Thyroid gland (tissue), 4 donors: ENCODE results near the gene P2RX2. TPM values are rescaled to one million over a fixed set of nuclear protein-coding genes. Genes with fewer than 3 reads are reported as not detected.

Source experiments
- DNase-seq, 2 donors: peaks; one replicate each; pipeline ENCODE4 v3.0.0-alpha.2; 2019
- H3K27ac ChIP-seq, 3 donors: fragments of 200-600 bp; sonication (generic); 1 replicate in 2 of 3; 2 replicates in 1 of 3; pipeline ENCODE4 v1.5.1; 2016 to 2019; ENCODE audit warnings: mild to moderate bottlenecking in 1 of 3, moderate library complexity in 1 of 3
- H3K27me3 ChIP-seq: fragments of 200-600 bp; sonication (generic); one replicate; pipeline ENCODE4 v1.5.1; 2019
- H3K36me3 ChIP-seq, 2 donors: fragments of 200-600 bp; sonication (generic); one replicate each; pipeline ENCODE4 v1.5.1; 2016 to 2019
- H3K4me1 ChIP-seq, 2 donors: fragments of 200-600 bp; sonication (generic); one replicate each; pipeline ENCODE4 v1.5.1; 2017 to 2019
- H3K4me3 ChIP-seq, 3 donors: fragments of 200-600 bp; sonication (generic); replicated peaks in 1 of 3; 1 replicate in 2 of 3; 2 replicates in 1 of 3; pipeline ENCODE4 v1.5.1; 2016; ENCODE audit warnings: mild to moderate bottlenecking in 1 of 3
- H3K9me3 ChIP-seq: fragments of 200-600 bp; sonication (generic); one replicate; pipeline ENCODE4 v1.5.1; 2017
- POLR2A ChIP-seq, 2 donors: fragments of 450-650 bp; IDR thresholded peaks; one replicate each; pipeline ENCODE4 v1.6.1; 2017; ENCODE audit warnings: antibody characterized with exemption in 2 of 2, mild to moderate bottlenecking in 2 of 2, moderate library complexity in 1 of 2
- WGBS, 2 donors: methylation state at CpG; one replicate each; pipeline ENCODE4 v1.1.5; 2017; 5-methylcytosine and 5-hydroxymethylcytosine counted together
- intact Hi-C: fragments of 100-400 bp; cut with DNase I; formaldehyde crosslinking; loops from one replicate; pipeline ENCODE4 v1.15.1; 2023
- total RNA-seq, 4 donors: library from RNA; depleted of rRNA; stranded (reverse); fragments of >200 nt; gene quantifications; one replicate each; pipeline ENCODE4 v1.2.3, GENCODE V29; 2016
- TF ChIP-seq, protein P1 (sequence below), 6 experiments: fragments of 200-600 bp in 3 of 6; fragments of 450-650 bp in 3 of 6; sonication (generic) in 3 of 6; IDR thresholded peaks; one replicate each; pipeline ENCODE4 v1.5.1; 2016 to 2019; ENCODE audit warnings: antibody characterized with exemption in 6 of 6, mild to moderate bottlenecking in 2 of 6, inconsistent platforms in 1 of 6, moderate library complexity in 1 of 6

Gene P2RX2
- total RNA-seq, 4 donors from 2014 or later = 0.45 TPM; not detected in 3

- Histone ChIP-seq H3K4me1 (no peaks in the 10 kb centered on the region), H3K27me3 (no peaks in the 10 kb centered on the region), H3K9me3 (no peaks in the 10 kb centered on the region), H3K4me3 (no peak overlapping the region), H3K27ac (no peak overlapping the region), H3K36me3 (peaks cover 0 to 27% of the 10 kb centered on the region in 2 donors)
- no peak for DNase-seq
- TF ChIP-seq, protein P1, sequence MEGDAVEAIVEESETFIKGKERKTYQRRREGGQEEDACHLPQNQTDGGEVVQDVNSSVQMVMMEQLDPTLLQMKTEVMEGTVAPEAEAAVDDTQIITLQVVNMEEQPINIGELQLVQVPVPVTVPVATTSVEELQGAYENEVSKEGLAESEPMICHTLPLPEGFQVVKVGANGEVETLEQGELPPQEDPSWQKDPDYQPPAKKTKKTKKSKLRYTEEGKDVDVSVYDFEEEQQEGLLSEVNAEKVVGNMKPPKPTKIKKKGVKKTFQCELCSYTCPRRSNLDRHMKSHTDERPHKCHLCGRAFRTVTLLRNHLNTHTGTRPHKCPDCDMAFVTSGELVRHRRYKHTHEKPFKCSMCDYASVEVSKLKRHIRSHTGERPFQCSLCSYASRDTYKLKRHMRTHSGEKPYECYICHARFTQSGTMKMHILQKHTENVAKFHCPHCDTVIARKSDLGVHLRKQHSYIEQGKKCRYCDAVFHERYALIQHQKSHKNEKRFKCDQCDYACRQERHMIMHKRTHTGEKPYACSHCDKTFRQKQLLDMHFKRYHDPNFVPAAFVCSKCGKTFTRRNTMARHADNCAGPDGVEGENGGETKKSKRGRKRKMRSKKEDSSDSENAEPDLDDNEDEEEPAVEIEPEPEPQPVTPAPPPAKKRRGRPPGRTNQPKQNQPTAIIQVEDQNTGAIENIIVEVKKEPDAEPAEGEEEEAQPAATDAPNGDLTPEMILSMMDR (IDR thresholded peaks at IDR 0.05) = no peak
- no peak for TF ChIP-seq POLR2A (IDR thresholded peaks at IDR 0.05)
- WGBS, 2 donors = 89 to 96% methylated on average over 6 of the region's 6 CpGs
- intact Hi-C loops = no loop called here
Observed at GRCh38 chr12:132630672-132631071, 12.1 kb downstream of the P2RX2 start.

GRCh38 chr12:132631666-132632065 lies 13.1 kb downstream of the P2RX2 start:
- Histone ChIP-seq H3K36me3 (peaks cover 0 to 27% of the 10 kb centered on the region in 2 donors), H3K4me3 (no peak overlapping the region), H3K9me3 (no peaks in the 10 kb centered on the region), H3K27ac (no peak overlapping the region), H3K4me1 (no peaks in the 10 kb centered on the region), H3K27me3 (no peaks in the 10 kb centered on the region)
- TF ChIP-seq, protein P1 (IDR thresholded peaks at IDR 0.05) = no peak
- TF ChIP-seq POLR2A (IDR thresholded peaks at IDR 0.05) = no peak
- 96 to 98% methylated on average over 10 of the region's 11 CpGs for WGBS, 2 donors
- intact Hi-C loops = no loop called here
- no peak for DNase-seq

- H3K9me3 ChIP-seq = no peaks in the 10 kb centered on the region
- no peaks in the 10 kb centered on the region for H3K27me3 ChIP-seq
- H3K36me3 ChIP-seq = peaks cover 0 to 27% of the 10 kb centered on the region in 2 donors
- intact Hi-C loops = no loop called here
- no peaks in the 10 kb centered on the region for H3K4me1 ChIP-seq
- H3K27ac ChIP-seq = no peak overlapping the region
- WGBS, 2 donors = 80 to 81% methylated on average over 16 to 17 of the region's 17 CpGs
- TF ChIP-seq, protein P1 (IDR thresholded peaks at IDR 0.05) = no peak
- TF ChIP-seq POLR2A (IDR thresholded peaks at IDR 0.05) = no peak
- no peak for DNase-seq
- H3K4me3 ChIP-seq = no peak overlapping the region
Observed at GRCh38 chr12:132632521-132633228, 14.1 kb downstream of the P2RX2 start.

- intact Hi-C loops = no loop called here
- TF ChIP-seq POLR2A (IDR thresholded peaks at IDR 0.05) = no peak
- TF ChIP-seq, protein P1 (IDR thresholded peaks at IDR 0.05) = no peak
- peaks cover 0 to 31% of the 10 kb centered on the region in 2 donors for H3K36me3 ChIP-seq
- no peaks in the 10 kb centered on the region for H3K4me1 ChIP-seq
- DNase-seq = no peak
- no peaks in the 10 kb centered on the region for H3K27me3 ChIP-seq
- H3K27ac ChIP-seq = no peak overlapping the region
- 98 to 99% methylated on average over 8 of the region's 8 CpGs for WGBS, 2 donors
- H3K4me3 ChIP-seq = no peak overlapping the region
- no peaks in the 10 kb centered on the region for H3K9me3 ChIP-seq
Observed at GRCh38 chr12:132633398-132633797, 14.8 kb downstream of the P2RX2 start.

DNA sequence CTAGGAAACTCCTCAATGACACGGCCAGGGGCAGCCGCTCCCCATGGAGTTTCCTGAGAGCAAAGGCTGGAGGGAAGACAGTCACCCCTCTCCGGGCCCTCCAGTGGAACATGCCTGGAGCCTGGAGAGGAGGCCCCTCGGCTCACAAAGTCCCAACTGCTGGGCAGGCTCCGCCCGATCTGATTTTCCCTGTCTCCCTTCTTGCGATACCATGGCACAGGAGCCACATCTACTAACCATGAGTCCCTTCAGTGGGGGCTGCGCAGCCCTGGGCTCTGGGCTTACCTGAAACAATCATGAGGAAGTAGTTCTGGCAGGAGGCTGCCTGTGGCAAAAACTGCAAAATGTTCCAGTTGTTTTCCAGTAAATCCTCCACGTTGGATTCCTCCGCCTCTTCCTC lies 15.3 kb downstream of the P2RX2 start:
- intact Hi-C loops = no loop called here
- Histone ChIP-seq H3K27ac (no peak overlapping the region), H3K9me3 (no peaks in the 10 kb centered on the region), H3K27me3 (no peaks in the 10 kb centered on the region), H3K36me3 (peaks cover 0 to 31% of the 10 kb centered on the region in 2 donors), H3K4me3 (no peak overlapping the region), H3K4me1 (no peaks in the 10 kb centered on the region)
- TF ChIP-seq POLR2A (IDR thresholded peaks at IDR 0.05) = no peak
- TF ChIP-seq, protein P1 (IDR thresholded peaks at IDR 0.05) = no peak
- WGBS, 2 donors = 88 to 95% methylated on average over 10 of the region's 10 CpGs
- DNase-seq = no peak
